Esophagus mucosa (tissue), 1 donor: Measurements from ENCODE around the gene CALML6. TPM values are rescaled to one million over a fixed set of nuclear protein-coding genes. Genes with fewer than 3 reads are reported as not detected.

ENCODE experiments used
- total RNA-seq: library from RNA; stranded (reverse); gene quantifications from one replicate; pipeline ENCODE4 v1.2.4, GENCODE V29; 2023
- donor health status: DM: yes; HTN: yes; CAD: no.

The CALML6 gene
- total RNA-seq, 1 donor from 2014 or later: 0.20 TPM

Other genes starting within 250 kb of the CALML6 start
- gene SLC35E2B, start 222.5 kb upstream of the CALML6 start, total RNA-seq: 17.4 TPM
- gene CDK11A, start 190.9 kb upstream of the CALML6 start, total RNA-seq: 15.7 TPM
- 31.8 TPM for gene NADK, start 136.8 kb upstream of the CALML6 start, total RNA-seq
- gene GNB1, start 24.2 kb upstream of the CALML6 start, total RNA-seq: 148 TPM
- gene TMEM52, start 4.0 kb downstream of the CALML6 start, total RNA-seq: 0.32 TPM
- not detected for gene CFAP74, start 88.5 kb downstream of the CALML6 start, total RNA-seq
- gene GABRD, start 104.1 kb downstream of the CALML6 start, total RNA-seq: 0.36 TPM
- gene PRKCZ, start 135.2 kb downstream of the CALML6 start, total RNA-seq: 21.3 TPM